ENCODE measurements around the gene SARNP.
A peak's percentile ranks its signal among the peaks of the same experiment; 100 is the strongest.
"Not testable (repeated sequence)": the region's sequence is repeated elsewhere in the genome, so short reads cannot be mapped to it uniquely, and the experiment has no call there.

SARNP gene

DNA sequence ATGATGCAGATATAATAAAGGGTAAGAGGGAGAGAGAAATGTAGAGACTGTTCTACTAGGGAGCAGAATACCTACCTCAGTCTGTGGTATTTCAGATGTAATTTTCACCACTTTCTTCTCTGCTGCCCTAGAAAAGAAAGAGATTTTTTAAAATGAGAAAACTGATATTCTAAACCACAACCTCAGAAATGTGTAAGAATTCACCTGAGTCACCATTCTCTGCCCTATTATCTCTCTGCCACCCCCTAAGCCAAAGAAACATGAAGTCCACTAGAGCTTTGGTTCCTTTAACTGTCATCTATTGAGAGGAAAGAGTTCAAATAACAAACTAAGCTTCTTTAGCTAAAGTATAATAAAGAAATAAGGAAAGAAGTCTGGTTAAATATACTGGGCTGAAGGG is 21.6 kb downstream of the SARNP start:
- no peak for DNase-seq

DNA sequence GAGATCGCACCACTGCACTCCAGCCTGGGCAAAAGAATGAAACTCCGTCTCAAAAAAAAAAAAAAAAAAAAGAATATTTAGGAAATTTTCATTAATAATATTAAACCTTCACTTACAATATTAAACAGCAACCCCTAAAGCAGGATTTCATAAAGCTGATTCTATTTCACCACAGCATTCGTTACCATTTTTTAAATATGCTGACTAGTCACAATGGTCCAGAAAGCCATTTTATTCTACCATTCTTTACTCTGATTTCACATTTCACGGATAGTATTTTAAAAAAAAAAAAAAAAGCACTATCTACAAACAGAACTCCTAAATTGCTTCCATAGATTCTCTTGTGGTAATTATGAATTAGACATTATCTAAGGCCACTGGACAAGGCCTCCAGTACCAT is 27.6 kb downstream of the SARNP start:
- DNase-seq: no peak

DNA sequence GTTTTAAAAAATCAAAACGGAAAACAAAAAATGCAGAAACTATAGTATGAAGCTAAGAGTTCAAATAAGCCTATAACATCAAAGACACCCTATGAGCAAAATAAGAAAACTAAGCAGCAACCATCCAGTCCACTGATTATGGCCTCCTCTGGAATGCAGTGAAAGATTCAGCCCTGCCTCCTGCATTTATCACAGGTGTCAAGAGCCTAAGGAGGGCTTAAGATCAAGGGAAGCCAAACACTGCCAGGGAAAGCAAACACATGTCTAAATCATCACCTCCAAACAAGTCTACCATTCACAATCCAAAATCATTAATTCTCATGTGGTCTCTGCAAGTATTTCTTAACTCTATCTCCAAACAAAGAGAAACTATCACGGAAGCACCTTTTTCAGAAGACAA is 28.4 kb downstream of the SARNP start:
- DNase-seq: no peak

DNA sequence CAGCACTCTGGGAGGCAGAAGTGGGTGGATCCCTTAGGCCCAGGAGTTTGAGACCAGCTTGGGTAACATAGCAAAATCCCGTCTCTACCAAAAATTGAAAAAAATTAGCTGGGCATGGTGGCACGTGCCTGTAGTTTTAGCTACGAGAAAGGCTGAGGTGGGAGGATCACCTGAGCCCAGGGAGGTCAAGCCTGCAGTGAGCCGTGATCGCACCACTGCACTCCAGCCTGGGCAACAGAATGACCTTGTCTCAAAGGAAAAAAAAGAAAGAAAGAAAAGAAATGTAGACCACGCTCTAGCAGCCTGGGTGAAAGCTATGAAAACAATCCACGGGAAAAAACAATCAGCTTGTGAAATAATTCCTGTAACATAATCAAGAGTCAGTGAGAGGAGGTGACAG is 29.0 kb downstream of the SARNP start:
- no peak for DNase-seq

DNA sequence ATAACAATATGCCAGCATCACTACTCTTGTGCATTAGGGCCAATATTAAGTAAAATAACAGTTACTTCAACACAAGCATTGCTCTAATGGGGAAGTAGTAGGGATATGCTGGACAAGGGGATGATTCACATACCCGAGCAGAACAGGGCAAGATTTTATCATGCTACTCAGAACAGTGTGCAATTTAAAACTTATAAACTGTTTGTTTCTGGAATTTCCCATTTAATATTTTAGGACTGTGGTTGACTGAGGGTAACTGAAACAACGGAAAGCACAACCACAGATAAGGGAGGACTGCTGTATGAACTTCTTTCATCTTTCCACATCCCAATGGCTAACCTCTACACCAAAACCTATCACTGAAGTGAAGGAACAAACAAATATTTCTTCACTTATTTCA is 36.8 kb downstream of the SARNP start:
- DNase-seq: no peak

DNA sequence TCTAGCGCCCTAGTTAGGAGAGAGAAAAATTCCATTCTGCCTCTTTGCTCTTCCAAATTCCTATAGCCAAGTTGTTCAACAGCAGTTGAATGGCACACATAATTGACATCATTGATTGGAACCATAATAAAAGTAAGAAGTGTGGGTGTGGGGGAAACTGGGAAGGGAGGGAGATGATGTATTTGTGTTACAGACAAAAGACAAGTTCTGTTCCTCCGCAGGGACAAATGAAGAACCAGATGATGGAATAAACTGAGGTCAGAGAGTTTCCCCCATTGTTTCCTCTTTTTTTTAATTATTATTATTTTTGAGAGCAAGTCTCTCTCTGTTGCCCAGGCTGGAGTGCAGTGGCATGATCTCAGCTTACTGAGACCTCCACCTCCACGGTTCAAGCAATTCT is 39.7 kb downstream of the SARNP start:
- no peak for DNase-seq

DNA sequence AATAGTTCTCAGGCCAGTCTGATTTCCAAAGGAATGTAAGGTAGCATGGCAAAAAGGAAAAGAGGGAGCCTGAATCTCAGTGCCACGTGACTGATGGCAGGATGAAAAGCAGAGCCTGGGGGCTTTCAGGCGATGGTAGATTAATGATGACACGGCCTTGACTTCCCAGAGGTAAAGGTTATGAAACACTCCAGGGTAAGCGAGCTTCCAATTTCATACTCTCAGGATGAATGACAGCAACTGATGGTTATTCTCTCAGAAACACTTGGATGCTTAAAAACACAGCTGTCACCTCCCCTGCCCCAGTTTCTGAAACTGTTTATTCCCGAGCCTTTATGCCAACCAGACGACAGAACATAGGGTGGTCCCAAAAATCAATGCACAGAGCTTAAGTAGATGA is 45.8 kb downstream of the SARNP start:
- DNase-seq: no peak

DNA sequence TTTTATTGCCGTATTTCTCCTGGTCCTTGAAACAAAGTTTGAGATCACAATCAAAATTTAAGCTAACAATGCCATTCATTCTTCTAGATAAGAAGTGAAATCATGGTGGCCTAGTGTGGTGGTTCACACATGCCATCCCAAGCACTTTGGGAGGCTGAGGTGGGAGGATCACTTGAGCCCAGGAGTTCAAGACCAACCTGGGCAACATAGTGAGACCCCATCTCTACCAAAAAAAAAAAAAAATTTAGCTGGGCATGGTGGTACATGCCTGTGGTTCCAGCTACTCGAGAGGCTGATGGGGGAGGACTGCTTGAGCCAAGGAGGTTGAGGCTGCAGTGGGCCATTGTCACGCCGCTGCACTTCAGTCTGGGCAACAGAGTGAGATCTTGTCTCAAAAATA is 50.4 kb downstream of the SARNP start:
- DNase-seq: no peak

DNA sequence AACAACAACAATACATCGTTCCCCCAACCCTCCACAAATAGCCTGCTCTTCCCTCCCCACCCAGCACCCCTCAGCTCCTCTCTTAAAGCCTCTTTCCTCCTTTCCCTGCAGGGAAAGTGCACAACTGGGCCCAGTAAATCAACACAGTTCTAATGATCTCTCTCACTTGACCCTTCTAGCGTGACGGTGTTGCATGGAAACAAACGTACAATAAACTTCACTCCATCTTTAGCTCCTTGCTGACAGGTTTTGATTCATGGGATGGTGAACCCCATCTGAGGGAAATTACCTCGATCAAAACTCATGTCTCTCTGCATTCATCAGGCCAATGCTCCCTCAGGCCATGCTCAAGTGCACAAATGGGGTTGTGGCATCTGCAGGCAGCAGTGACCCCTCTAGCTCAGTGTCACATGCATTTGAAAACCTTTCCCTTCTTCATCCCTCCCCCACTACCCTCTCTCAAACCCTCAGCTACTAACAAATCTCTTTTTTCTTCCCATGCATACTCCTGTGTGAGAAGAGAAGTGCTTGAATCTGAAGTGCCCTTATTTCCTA is 51.7 kb downstream of the SARNP start:
- DNase-seq: no peak

DNA sequence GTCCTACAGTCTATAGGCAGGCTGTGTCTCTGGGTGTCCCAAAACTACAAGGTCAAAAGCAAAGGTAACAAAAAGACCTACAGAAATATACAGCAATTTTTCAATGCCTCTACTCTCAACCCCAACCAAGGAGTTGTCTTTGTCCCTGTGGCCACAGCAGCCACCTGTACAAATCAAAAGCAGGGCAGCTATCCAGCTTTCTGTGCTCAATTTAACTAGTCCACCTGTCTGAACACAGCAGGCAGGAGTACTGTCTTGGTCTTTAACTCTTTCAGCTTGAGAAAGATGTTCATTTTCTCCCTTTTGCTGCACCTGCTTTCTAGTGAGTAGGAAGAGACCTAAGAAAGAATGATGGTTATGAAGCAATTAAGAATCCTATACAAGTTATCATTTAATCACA is 54.9 kb downstream of the SARNP start:
- DNase-seq: no peak

DNA sequence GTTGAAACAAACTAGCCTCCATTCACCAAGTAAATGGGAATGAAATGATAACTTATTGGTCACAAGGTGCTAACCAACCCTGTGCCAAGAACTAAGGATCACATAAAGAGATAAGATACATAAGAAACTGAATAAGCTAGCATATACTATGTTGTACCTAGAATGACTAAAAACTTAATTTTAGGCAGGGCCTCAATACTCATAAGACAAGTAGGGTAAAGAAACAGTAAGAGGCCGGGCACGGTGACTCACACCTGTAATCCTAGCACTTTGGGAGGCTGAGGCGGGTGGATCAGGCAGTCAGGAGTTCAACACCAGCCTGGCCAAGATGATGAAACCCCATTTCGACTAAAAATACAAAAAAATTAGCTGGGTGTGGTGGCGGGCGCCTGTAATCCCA is 56.9 kb downstream of the SARNP start:
- DNase-seq: peak; percentile 40

DNA sequence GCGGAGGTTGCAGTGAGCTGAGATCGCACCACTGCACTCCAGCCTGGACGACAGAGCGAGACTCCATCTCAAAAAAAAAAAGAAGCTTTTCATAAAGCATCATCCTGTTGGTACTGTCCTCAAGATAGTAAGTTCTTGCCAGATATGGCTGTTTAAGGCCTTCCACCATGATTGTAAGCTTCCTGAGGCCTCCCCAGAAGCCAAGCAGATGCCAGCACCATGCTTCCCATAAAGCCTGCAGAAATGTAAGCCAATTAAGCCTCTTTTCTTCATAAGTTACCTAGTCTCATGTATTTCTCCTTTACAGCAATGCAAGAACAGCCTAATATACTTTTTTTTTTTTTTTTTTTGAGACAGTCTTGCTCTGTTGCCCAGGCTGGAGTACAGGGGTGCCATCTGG is 58.9 kb downstream of the SARNP start:
- DNase-seq: not testable (repeated sequence)

DNA sequence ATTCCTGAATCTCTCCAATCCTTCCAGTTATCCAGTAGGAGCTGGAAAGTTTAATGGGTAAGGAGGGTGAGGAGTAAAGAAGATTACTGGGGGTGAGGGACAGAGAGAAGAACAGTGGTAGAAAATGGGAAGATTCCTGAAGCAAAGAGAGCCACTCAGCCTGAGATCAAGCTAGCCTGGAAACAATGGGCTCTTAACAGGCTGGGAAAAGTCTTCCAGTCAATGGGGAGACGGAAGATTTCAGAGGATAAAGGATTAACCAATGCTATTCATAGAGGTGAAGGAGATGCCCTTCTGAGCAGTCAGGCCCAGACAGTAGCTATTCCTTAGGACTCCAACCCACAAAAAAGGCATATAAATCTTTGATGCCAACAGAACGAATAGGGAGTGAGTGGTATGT is 59.8 kb downstream of the SARNP start:
- DNase-seq: no peak

DNA sequence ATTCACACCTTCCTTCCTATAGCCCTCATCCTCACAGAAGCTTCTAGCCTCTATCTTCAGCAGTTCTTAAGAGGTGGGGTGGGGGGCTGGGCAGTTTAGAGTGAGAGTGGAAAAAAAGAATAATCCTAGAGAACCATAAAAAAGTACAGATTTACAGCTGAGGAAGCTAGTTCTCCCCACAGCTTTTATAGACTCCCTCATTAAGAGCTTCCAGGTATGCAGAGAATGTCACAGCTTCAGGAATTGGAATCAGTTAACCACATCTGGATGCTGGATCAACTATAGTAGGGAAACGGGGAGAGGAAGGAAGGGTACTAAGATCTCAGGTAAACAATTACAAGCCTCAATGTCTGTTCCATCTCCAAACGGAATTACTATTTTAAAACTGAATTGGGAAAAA is 62.3 kb downstream of the SARNP start:
- DNase-seq: no peak

DNA sequence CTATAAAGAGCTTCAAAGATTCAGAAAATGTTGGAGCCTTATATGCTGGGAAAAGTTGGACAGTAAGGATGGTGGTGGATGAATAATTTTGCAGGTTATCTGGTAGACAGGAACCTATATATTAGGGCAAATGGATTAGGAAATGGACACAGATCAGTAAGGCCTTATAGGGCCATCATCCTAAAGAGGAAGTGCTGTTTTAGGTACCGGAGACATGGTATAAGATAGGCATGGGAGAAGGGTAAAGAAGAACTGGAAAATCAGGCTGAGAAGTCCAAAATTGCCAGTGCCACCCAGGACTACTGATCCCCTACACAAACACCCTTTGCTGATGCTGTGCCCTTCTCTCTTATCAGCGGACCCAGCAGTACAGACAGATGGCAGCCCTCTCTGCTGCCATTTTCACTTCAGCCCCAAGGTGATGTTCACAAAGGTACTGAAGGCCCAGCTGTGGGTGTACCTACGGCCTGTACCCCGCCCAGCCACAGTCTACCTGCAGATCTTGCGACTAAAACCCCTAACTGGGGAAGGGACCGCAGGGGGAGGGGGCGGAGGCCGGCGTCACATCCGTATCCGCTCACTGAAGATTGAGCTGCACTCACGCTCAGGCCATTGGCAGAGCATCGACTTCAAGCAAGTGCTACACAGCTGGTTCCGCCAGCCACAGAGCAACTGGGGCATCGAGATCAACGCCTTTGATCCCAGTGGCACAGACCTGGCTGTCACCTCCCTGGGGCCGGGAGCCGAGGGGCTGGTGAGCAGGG is 69.1 kb downstream of the SARNP start:
- DNase-seq: no peak

DNA sequence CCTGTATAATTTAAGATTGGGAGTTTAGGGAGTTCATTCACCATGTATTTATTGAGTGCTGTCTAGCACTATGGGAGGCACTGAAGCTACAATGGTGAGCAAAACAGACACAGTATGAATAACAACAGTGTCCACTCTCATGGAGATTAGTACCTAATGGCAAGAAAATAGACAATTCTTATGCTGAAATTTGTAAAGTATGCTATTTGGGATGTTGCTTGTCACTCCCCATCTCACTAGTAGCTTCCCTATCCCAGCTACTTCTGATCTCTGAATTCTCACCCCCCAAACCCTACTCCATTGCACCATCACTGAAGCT is 70.7 kb downstream of the SARNP start:
- no peak for DNase-seq

DNA sequence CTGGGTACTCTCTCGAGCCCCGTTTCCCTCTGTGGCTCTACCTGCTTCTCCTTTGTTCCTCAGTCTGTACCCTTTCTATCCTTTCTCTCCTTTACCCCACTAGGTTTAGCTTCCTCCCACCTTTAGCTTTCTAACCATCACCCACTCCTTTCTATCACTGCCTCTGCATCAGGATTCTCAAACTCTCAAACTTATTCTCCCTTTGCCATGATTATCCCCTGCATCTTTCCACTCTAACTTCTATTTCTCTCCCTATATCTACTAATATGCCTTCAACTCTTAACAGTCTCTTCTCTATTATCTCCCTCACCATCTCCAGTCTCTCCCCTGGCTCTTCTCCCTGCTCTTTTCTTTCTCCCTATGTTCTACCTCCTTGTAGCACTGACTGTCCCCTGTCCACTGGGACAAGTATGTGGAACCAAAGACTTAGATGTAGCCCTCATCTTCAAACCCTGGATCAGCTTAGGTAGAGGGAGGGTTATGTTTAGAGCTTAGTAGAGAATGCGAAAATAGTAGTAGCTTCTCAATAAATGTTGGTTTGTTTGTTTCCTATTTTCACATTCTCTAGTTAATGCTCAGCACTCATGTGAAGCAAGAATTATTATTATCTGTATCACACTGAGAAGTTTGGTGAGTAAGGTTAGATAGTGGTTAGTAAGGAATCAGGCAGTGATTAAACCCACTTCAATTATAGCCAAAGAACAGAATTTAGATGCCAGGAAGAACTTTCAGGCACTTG is 71.2 kb downstream of the SARNP start:
- no peak for DNase-seq

DNA sequence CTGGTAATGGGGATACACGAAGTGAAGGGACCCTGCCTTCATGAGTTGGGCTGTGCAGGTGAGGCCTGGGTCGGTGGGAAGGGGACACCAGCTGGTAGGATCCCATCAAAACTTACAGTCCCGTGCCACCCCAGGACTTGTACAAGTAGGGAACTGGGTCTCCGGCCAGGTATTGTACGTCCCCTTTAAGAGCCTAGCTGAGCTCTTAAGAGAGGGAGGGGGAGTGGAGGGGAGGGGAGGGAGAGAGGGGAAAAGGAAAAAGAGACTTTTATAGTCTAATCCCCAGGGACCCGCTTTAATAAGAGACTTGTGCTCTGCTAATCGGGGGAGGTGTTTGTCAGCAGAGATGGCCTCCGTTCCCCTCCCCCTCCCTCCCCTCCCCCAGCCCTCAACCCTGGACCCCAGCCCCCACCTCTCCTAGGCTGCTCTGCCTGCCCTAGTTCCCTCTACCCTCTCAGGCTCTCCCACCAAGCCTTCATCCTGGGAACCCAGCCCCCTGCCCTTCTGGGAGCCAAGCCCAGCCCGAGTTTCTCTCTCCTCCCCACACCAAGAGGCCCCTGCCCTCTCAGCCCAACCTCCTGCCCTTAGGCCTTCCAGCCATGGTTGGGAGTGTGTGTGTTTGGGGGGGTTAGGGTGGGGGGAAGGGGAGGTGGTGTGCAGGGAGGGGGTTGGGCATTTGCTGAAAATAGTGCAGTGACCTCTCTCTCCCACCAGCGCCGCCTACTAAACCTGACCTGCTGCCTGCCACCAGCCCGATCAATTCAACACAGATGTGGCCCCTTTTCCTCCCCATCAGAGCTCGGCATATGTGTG is 72.0 kb downstream of the SARNP start:
- DNase-seq: no peak

DNA sequence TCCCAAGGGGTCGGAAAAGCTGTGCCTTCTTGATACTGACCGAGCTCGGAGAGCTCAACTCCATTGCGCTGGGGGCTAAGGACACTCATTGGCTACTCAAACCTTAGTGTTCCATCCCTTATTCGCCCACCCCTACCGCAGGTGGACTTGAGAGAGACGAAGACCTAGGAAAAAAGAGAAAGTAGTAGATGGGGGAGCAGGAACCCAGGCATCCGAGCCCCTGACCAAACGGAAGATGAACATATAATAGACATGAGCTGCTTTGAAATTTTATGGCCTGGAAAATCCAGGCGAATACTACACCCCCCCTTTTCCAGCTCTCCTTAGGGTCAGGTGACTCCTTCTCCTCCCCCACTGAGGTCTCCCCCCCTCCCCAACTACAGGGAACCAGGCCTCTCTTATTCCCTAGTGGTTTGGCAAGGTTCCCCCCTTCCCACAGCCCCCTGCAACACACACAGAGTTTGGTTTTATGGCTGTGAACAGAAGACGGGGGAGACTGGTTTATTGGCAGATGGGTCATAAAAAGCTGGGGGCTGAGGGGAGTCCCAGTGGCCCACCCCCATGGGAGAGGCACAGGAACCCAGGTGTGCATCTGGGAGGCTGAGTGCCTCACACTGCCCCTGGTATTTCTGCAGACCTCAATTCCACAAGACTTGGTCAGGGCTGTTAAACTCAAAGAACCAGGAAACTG is 73.0 kb downstream of the SARNP start:
- DNase-seq: no peak

DNA sequence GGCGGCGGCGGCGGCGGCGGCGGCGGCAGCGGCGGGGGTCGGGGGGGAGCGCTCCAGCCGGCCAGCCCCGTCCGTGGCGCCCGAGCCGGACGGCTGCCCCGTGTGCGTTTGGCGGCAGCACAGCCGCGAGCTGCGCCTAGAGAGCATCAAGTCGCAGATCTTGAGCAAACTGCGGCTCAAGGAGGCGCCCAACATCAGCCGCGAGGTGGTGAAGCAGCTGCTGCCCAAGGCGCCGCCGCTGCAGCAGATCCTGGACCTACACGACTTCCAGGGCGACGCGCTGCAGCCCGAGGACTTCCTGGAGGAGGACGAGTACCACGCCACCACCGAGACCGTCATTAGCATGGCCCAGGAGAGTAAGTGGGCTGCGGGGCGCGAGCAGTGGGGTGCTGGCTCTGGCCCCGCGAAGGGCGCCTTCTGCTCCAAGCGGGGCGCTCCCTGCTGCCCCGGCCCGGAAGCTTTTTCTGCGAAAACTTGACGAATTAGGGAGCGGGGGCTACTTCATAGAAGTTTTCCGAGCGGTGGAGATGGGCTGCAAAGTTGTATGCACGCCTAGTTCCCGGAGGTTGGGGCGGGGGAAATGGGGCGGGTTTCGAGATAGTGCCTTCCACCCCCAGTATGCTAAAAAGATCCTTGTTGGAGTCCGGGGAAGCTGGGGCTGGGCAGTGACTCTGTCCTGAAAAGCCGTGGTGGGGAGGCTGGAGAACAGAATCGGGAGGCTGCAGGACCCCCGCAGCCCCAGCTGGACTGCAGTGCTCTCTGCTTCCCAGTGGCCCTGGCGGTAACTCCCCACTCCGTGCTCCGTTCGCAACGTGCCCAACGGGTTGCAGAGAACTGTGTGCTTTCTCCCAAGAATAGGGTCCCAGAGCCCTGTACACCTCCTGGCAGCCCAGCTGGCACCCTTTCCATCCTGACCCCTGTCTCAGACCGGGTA is 73.9 kb downstream of the SARNP start:
- DNase-seq: peak; percentile 32

DNA sequence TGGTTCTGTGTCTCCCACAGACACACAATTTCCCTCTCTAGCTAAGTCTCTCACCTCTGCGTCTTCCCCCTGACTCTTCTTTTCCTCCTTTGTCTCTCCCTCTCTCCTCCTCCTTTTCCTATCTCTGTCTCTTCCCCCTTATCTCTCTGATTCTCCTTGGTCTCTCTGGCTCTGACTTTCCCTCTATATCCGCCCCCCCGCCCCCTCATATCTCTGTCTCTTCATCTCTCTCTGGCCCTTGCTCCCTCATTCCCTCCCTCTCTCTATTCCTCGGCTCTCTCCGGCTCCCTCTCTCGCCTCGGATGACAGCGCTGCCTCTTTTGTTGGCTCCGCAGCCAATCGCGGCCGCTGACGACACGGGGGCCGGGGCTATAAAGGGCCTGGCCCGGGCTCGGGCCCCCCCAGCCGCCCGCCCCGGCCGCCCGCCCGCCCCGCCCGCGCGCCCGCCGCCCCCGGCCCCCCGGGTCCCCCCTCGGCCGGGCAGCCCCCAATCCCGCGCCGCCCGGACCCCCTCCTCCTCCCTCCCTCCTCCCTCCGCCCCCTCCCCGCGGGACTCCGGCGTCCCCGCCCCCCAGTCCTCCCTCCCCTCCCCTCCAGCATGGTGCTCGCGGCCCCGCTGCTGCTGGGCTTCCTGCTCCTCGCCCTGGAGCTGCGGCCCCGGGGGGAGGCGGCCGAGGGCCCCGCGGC is 74.7 kb downstream of the SARNP start, which contains the start of gene GDF11:
TSS of gene GDF11 (plus strand) at position 404 of the 687 bp plus-strand sequence. CDS start at position 599, 195 bp downstream.
- DNase-seq: peak; percentile 77

Data from stimulated activated naive CD4-positive, alpha-beta T cell treated with Interleukin-2 at 50 U/mL for 16 hours (primary cell).